Breast epithelium (tissue), 3 donors: ENCODE data around the gene C1orf50.

Source experiments
- CTCF ChIP-seq, 3 donors: fragments of 450-650 bp; IDR thresholded peaks; one replicate each; pipeline ENCODE4 v1.5.1; 2016 to 2017; ENCODE audit warnings: antibody characterized with exemption in 3 of 3, mild to moderate bottlenecking in 3 of 3, moderate library complexity in 3 of 3
- POLR2A ChIP-seq: fragments of 450-650 bp; IDR thresholded peaks from one replicate; pipeline ENCODE4 v1.6.1; 2016; ENCODE audit warnings: antibody characterized with exemption, mild to moderate bottlenecking, moderate library complexity
- POLR2AphosphoS5 ChIP-seq, 3 donors: sonication (generic); formaldehyde crosslinking; IDR thresholded peaks; one replicate each; pipeline ENCODE4 v1.6.1; 2017; ENCODE audit warnings: antibody characterized with exemption in 3 of 3

GRCh38 chr1:42779725-42780124 lies 12.7 kb downstream of the C1orf50 start:
- TF ChIP-seq CTCF (IDR thresholded peaks at IDR 0.05) (no peak), POLR2A (no peak), POLR2AphosphoS5 (IDR thresholded peaks at IDR 0.05) (no peak)
